Right atrium auricular region (tissue), 2 donors: ENCODE data around the gene EXOC3L1. TPM values are rescaled to one million over a fixed set of nuclear protein-coding genes. Genes with fewer than 3 reads are reported as not detected.

Source experiments
- DNase-seq: peaks from one replicate; pipeline ENCODE4 v3.0.0-alpha.2; 2019; ENCODE audit warnings: low spot score
- H3K27ac ChIP-seq, 2 donors: fragments of 200-600 bp; sonication (generic); 1 replicate in 1 of 2; 2 replicates in 1 of 2; pipeline ENCODE4 v1.5.1; 2016 to 2019
- H3K27me3 ChIP-seq, 2 donors: fragments of 200-600 bp; sonication (generic); one replicate each; pipeline versions ENCODE4 v1.5.1 to v1.6.0; 2017 to 2019
- H3K36me3 ChIP-seq: fragments of 200-600 bp; sonication (generic); one replicate; pipeline ENCODE4 v1.5.1; 2016
- H3K4me1 ChIP-seq, 2 donors: fragments of 200-600 bp; sonication (generic); one replicate each; pipeline versions ENCODE4 v1.5.1 to v1.6.0; 2017 to 2019
- H3K4me3 ChIP-seq, 2 donors: fragments of 200-600 bp; sonication (generic); 1 replicate in 1 of 2; 2 replicates in 1 of 2; pipeline ENCODE4 v1.5.1; 2017 to 2019; ENCODE audit warnings: mild to moderate bottlenecking in 1 of 2, moderate library complexity in 1 of 2
- H3K9me3 ChIP-seq, 2 donors: fragments of 200-600 bp; sonication (generic); one replicate each; pipeline ENCODE4 v1.5.1; 2019
- CTCF ChIP-seq, 2 donors: fragments of 200-600 bp; sonication (generic); IDR thresholded peaks; one replicate each; pipeline ENCODE4 v1.5.1; 2019; ENCODE audit warnings: antibody characterized with exemption in 2 of 2
- total RNA-seq, 2 donors: library from RNA; depleted of rRNA; stranded (reverse); fragments of >200 nt; gene quantifications; one replicate each; pipeline ENCODE4 v1.1.0, GENCODE V29; 2016

EXOC3L1 gene
- total RNA-seq, 2 donors from 2014 or later = 2.2 to 2.5 TPM

- Histone ChIP-seq H3K27ac (peak overlapping the region; percentile 81 to 86), H3K4me3 (peak overlapping the region; percentile 78 to 93), H3K9me3 (no peaks in the 10 kb centered on the region), H3K36me3 (peaks cover 33% of the 10 kb centered on the region), H3K4me1 (peaks cover 0 to 19% of the 10 kb centered on the region in 2 donors), H3K27me3 (no peaks in the 10 kb centered on the region)
- TF ChIP-seq CTCF (IDR thresholded peaks at IDR 0.05) = no peak
- DNase-seq = no peak
These were observed 36.4 kb upstream of the EXOC3L1 start for GRCh38 chr16:67226295-67226803.

GRCh38 chr16:67223992-67224391 lies 34.1 kb upstream of the EXOC3L1 start:
- H3K27me3 ChIP-seq = no peaks in the 10 kb centered on the region
- no peak for TF ChIP-seq CTCF (IDR thresholded peaks at IDR 0.05)
- no peak overlapping the region for H3K27ac ChIP-seq
- H3K4me1 ChIP-seq = peaks cover 0 to 19% of the 10 kb centered on the region in 2 donors
- no peaks in the 10 kb centered on the region for H3K9me3 ChIP-seq
- no peak for DNase-seq
- no peak overlapping the region for H3K4me3 ChIP-seq
- H3K36me3 ChIP-seq = peaks cover 10% of the 10 kb centered on the region

GRCh38 chr16:67216612-67217490 lies 26.9 kb upstream of the EXOC3L1 start:
- DNase-seq = peak; percentile 83
- peak overlapping the region; percentile 72 to 74 for H3K27ac ChIP-seq
- no peaks in the 10 kb centered on the region for H3K9me3 ChIP-seq
- TF ChIP-seq CTCF (IDR thresholded peaks at IDR 0.05) = no peak
- no peaks in the 10 kb centered on the region for H3K27me3 ChIP-seq
- H3K36me3 ChIP-seq = no peaks in the 10 kb centered on the region
- no peak overlapping the region for H3K4me3 ChIP-seq
- peaks cover 0 to 22% of the 10 kb centered on the region in 2 donors for H3K4me1 ChIP-seq

GRCh38 chr16:67215706-67216105 lies 25.8 kb upstream of the EXOC3L1 start:
- Histone ChIP-seq H3K27ac (no peak overlapping the region), H3K36me3 (no peaks in the 10 kb centered on the region), H3K4me3 (no peak overlapping the region), H3K4me1 (peaks cover 0 to 22% of the 10 kb centered on the region in 2 donors), H3K9me3 (no peaks in the 10 kb centered on the region), H3K27me3 (no peaks in the 10 kb centered on the region)
- DNase-seq = no peak
- no peak for TF ChIP-seq CTCF (IDR thresholded peaks at IDR 0.05)

- Histone ChIP-seq H3K4me1 (peaks cover 0 to 22% of the 10 kb centered on the region in 2 donors), H3K27ac (no peak overlapping the region), H3K4me3 (no peak overlapping the region), H3K9me3 (no peaks in the 10 kb centered on the region), H3K27me3 (no peaks in the 10 kb centered on the region), H3K36me3 (no peaks in the 10 kb centered on the region)
- no peak for TF ChIP-seq CTCF (IDR thresholded peaks at IDR 0.05)
- no peak for DNase-seq
These were observed 23.5 kb upstream of the EXOC3L1 start for GRCh38 chr16:67213197-67214019.
